Pancreas (tissue), 10 donors: Measurements from ENCODE around the gene PSG6. TPM values are rescaled to one million over a fixed set of nuclear protein-coding genes. Genes with fewer than 3 reads are reported as not detected.
"Not testable (repeated sequence)": the region's sequence is repeated elsewhere in the genome, so short reads cannot be mapped to it uniquely, and the experiment has no call there.

Experiments used
- ATAC-seq, 4 donors: fragments of 200-7000 bp; cut with Tn5 transposase; one replicate each; pipeline versions ENCODE4 v1.8.0 to v1.9.1; 2020; ENCODE audit warnings: mild to moderate bottlenecking in 4 of 4, moderate library complexity in 4 of 4
- DNase-seq, 6 donors: peaks; one replicate each; pipeline ENCODE4 v3.0.0-alpha.2; 2020
- FAIRE-seq: peaks from 2 replicates; lab custom pipeline; 2012; peaks lifted over from hg19 to GRCh38; lab: Jason Lieb, UNC
- H3K27ac ChIP-seq, 4 donors: fragments of 200-600 bp; sonication (generic); 1 replicate in 3 of 4; 2 replicates in 1 of 4; pipeline versions ENCODE4 v1.5.0 to v1.8.0; 2020
- H3K27me3 ChIP-seq, 4 donors: fragments of 200-600 bp; one replicate each; pipeline ENCODE4 v1.8.0; 2021
- H3K36me3 ChIP-seq, 3 donors: fragments of 200-600 bp; sonication (generic) in 1 of 3; one replicate each; pipeline versions ENCODE4 v1.5.0 to v1.8.0; 2020 to 2021
- H3K4me1 ChIP-seq, 3 donors: fragments of 200-600 bp; one replicate each; pipeline ENCODE4 v1.8.0; 2021
- H3K4me3 ChIP-seq, 4 donors: fragments of 200-600 bp; sonication (generic) in 2 of 4; one replicate each; pipeline versions ENCODE4 v1.5.0 to v1.8.0; 2020 to 2021
- H3K9me3 ChIP-seq, 4 donors: fragments of 200-600 bp; one replicate each; pipeline ENCODE4 v1.8.0; 2021
- WGBS, 2 donors: extraction: QIAGEN DNeasy Blood & Tissue Kit; methylation state at CpG; one replicate each; pipeline ENCODE4 v1.1.7; 2013; 5-methylcytosine and 5-hydroxymethylcytosine counted together
- intact Hi-C, 3 donors: fragments of 100-400 bp; cut with DNase I; formaldehyde crosslinking; loops; one replicate each; pipeline versions ENCODE4 v1.11.1 to v1.14.2; 2022
- polyA plus RNA-seq, 2 donors: library from polyadenylated mRNA; stranded (reverse); fragments of 200-250 nt; gene quantifications; one replicate each; pipeline ENCODE4 v1.2.3, GENCODE V29; 2013
- total RNA-seq, 6 donors: library from RNA; stranded (reverse); fragmentation: NEBNext Ultra II Directional in 4 of 6; extraction: Animal tissue kit (Norgen Biotek cat#: 25700) in 4 of 6; gene quantifications; one replicate each; pipeline versions ENCODE4 v1.2.1 to v1.2.4, GENCODE V29; 2021 to 2023
- donor health status: healthy with polysubstance abuse.
- donor health status: DM: no; HTN: no; CAD: no; lungs with moderate emphysema.
- donor health status: DM: no; HTN: no; CAD: no.
- donor health status: control.
- donor health status: control.
- donor health status: Bipolar disorder and iron deficiency.
- donor health status: DM: yes; HTN: yes; CAD: no.
- donor health status: DM: no; HTN: no; CAD: no.
- donor health status: DM: no; HTN: no; CAD: no.
- donor health status: DM: yes; HTN: yes; CAD: no.

PSG6 gene
- total and polyA plus RNA-seq, 8 donors, result not detected

DNA sequence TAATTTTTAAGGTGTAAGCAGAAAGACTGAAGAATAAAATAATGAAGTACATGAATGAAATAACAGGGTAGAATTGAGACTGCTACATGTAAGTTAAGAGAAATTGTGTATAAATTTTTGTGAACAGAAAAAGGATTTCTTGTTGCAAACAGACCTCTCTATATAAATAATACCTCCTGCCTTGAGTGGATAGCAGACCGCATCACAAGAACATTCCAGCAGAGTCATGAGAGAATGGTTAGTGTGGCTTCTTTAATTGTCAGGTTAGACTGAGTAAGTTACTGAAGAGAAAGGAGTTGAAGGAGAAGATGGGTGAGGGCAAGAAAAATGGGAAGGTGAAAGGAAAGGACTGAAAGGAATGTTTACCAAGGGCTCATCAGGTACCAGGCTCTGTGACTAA, 18.6 kb downstream of the PSG6 start:
- WGBS, 2 donors, result 60 to 79% methylated on average over 1 of the region's 1 CpG
- H3K4me1 ChIP-seq, H3K27ac ChIP-seq, H3K27me3 ChIP-seq, H3K36me3 ChIP-seq, H3K4me3 ChIP-seq, FAIRE-seq, intact Hi-C loops, DNase-seq, ATAC-seq, H3K9me3 ChIP-seq: not testable (repeated sequence)

DNA sequence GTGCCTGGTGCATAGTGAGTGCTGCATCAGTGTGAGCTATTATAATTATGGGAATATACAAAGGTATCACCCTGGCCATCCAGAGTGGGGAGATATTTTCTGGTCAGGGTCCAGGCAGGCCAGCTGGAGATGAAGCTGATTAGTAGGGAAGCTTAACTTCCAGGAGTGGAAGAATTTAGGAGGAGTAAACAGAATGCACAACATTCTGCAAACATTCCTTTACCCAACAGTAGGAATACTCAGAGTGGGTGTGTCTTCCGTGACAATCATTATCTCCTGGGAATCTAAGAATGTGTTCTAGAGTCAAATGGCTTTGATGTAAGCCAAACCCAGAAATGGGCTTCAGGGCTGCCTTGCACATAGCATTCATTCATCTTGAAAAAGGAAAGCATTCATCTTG, 19.0 kb downstream of the PSG6 start:
- H3K4me1 ChIP-seq, H3K27me3 ChIP-seq, H3K36me3 ChIP-seq, H3K9me3 ChIP-seq, H3K4me3 ChIP-seq, H3K27ac ChIP-seq, ATAC-seq, intact Hi-C loops, DNase-seq, FAIRE-seq: not testable (repeated sequence)
- 14 to 27% methylated on average over 1 of the region's 1 CpG for WGBS, 2 donors

DNA sequence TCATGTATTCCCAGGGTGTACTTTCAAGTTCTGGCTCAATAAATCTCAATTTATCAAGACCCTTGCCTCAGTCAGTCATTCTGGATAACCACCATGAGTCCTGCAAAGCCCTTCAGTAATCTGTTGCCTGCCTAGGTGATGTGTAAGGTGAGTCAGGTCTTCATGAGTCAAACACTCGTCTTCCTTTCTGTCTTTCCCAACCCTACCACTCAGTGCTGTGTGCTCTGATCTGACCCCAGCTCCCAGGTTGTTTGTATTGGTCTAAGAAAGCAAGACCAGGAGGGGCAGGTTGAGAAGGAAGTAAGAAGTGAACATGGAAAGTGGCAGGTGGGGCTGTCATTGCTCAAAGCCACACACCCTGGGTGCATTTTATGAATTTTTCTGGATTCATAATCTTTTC, 20.0 kb downstream of the PSG6 start:
- H3K4me3 ChIP-seq, H3K9me3 ChIP-seq, H3K36me3 ChIP-seq, H3K4me1 ChIP-seq, intact Hi-C loops, FAIRE-seq, H3K27ac ChIP-seq, ATAC-seq, H3K27me3 ChIP-seq, DNase-seq: not testable (repeated sequence)
- 4 to 8% methylated on average over 1 of the region's 1 CpG for WGBS, 2 donors

DNA sequence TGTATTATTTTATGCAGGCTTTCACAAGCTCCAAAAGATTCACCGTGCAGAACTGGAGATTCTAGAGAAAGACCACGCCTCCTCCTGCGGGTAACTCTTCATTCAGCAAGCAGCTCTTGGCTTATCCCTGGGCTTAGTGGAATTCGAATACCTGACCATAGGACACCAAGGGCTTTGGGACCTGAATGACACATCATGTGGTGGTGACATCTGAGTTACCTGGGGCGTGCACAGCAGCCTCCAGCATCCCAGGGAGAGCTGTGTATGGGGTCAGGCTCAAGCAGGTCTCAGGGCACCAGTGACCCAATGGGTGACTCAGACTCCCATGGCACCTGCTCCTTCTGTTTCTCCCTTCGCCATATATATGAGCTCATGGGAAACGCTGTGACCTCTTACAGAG, 27.2 kb downstream of the PSG6 start:
- intact Hi-C loops, DNase-seq, H3K27me3 ChIP-seq, H3K27ac ChIP-seq, ATAC-seq, H3K4me3 ChIP-seq, FAIRE-seq, H3K9me3 ChIP-seq, H3K4me1 ChIP-seq, H3K36me3 ChIP-seq: not testable (repeated sequence)
- 65 to 72% methylated on average over 7 of the region's 7 CpGs for WGBS, 2 donors

DNA sequence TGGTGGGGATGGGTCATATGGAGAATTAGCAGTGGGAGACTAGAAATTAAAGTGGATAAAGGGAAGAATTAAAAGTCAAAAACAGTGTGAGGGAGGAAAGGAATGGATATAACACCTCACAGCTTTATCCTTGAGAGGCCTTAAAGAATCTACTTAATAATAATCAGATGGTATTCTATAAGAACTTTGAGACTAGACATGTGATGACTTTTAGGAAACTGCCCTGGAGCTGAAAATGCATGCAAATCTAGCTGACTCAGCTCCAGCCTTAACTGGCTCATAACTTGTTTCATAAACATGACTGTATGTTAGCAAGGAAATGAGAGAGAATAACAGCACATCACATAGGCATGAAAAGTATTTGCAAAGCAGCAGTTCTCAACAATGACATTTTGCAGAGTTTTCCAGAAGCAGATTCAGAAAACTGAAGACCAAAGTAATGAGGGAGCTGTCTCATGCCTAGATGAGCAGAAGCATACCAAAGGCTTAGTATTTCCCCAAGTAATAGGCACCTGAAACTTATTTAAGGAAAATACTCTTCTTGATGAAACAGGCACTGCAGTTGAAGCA, 29.7 kb downstream of the PSG6 start:
- H3K4me1 ChIP-seq, FAIRE-seq, H3K27me3 ChIP-seq, ATAC-seq, DNase-seq, H3K4me3 ChIP-seq, H3K27ac ChIP-seq, intact Hi-C loops, H3K36me3 ChIP-seq, H3K9me3 ChIP-seq: not testable (repeated sequence)

DNA sequence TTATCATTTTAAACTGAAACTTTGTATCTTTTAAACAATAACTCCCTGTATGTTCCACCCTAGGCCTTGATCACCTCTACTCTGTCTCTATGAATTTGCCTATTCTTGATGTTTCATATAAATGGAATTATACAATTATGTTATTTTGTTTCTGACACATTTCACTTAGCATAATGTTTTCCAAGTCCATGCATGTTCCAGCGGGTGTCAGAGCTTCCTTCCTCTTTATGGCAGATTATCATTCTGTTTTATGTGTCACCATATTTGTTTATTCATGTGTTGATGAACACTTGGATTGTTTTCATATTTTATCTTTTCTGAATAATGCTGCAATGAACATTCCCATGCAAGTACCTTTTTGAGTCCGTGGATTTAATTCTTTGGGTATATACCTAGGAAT, 35.0 kb downstream of the PSG6 start:
- WGBS, 2 donors, result 70 to 81% methylated on average over 2 of the region's 2 CpGs
- H3K4me1 ChIP-seq, DNase-seq, H3K27me3 ChIP-seq, FAIRE-seq, H3K36me3 ChIP-seq, H3K27ac ChIP-seq, ATAC-seq, H3K4me3 ChIP-seq, intact Hi-C loops, H3K9me3 ChIP-seq: not testable (repeated sequence)

DNA sequence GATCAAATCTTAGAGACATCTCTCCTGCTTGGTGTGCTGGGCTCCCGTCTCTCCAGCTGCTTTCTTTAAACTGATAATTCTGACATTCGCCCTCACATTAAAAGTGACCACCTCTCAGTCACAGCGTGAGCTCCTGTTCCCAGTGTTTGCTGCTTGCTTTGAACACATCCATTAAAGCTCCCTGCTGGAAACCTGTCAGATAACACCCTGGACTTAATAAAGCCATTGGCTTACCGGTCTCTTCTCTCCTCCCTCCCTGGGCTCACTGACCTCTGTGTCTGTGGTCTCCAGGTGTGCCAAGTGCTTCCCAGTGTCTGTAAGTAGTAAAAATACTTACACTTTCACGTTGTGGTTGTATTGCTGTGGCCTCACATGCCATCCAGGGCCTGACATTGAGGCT, 35.7 kb downstream of the PSG6 start:
- H3K27ac ChIP-seq, H3K27me3 ChIP-seq, ATAC-seq, DNase-seq, H3K36me3 ChIP-seq, H3K4me3 ChIP-seq, intact Hi-C loops, H3K9me3 ChIP-seq, H3K4me1 ChIP-seq, FAIRE-seq: not testable (repeated sequence)
- WGBS, 2 donors, result 27 to 28% methylated on average over 5 of the region's 5 CpGs

DNA sequence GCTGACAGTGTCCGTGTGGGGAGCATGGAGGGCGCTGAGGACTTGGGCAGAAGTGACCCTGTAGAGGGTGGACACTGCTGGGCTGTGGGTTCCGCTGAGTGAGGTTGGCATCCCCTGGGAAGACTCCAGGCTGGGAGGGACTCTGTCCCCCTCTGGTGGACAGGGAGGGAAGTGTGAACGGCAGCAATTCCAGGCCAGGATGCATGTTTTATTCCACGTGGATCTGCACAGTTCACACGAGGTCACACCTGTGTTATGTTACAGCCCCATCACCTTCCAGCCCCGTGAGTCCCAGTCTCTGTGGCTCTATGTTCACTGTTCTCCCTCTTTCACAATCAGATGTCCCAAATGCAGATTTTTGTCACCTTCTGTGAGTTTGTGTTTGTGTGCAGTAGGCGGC, 36.4 kb downstream of the PSG6 start:
- FAIRE-seq, ATAC-seq, H3K27ac ChIP-seq, H3K4me1 ChIP-seq, DNase-seq, H3K36me3 ChIP-seq, H3K9me3 ChIP-seq, intact Hi-C loops, H3K27me3 ChIP-seq, H3K4me3 ChIP-seq: not testable (repeated sequence)
- 50% methylated on average over 8 of the region's 8 CpGs for WGBS, 2 donors

DNA sequence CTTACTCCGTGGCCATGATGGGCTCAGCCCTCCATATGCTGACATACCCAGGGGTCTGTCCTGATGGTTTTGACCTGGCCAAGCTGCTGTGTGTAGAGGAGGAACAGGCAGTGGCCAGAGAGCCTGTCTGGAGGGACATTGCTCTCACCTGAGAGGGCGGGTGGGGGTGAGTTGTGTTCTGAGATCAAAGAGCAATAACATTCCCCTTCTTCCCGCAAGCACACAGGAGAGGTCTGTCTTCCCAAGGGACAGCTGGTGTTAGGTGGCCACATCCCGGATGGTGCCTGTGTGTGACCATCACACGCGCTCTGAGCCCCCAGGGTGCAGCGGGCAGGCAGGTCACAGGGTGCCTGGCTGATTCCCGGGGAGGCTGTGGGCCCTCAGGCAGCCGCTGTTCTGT, 37.1 kb downstream of the PSG6 start:
- WGBS, 2 donors, result 79 to 84% methylated on average over 9 of the region's 9 CpGs
- FAIRE-seq, ATAC-seq, H3K27me3 ChIP-seq, intact Hi-C loops, H3K4me1 ChIP-seq, H3K36me3 ChIP-seq, H3K27ac ChIP-seq, H3K9me3 ChIP-seq, DNase-seq, H3K4me3 ChIP-seq: not testable (repeated sequence)
